Daoy (cell line): ENCODE measurements around the gene PCDHB9. TPM values are rescaled to one million over a fixed set of nuclear protein-coding genes. Genes with fewer than 3 reads are reported as not detected.
"Not testable (repeated sequence)": the region's sequence is repeated elsewhere in the genome, so short reads cannot be mapped to it uniquely, and the experiment has no call there.

Source experiments
- DNase-seq: peaks from one replicate; pipeline ENCODE4 v3.0.0-alpha.2; 2015; ENCODE audit warnings: low read depth
- total RNA-seq: library from RNA; depleted of rRNA; stranded (reverse); fragments of >200 nt; shearing (Covaris generic); gene quantifications from 2 replicates; pipeline ENCODE4 v1.2.3, GENCODE V29; 2014

The PCDHB9 gene
- total RNA-seq, 1 experiment from 2014 or later = 0.40 TPM

GRCh38 chr5:141188682-141189081 is 1.7 kb downstream of the PCDHB9 start:
- not testable (repeated sequence) for DNase-seq

GRCh38 chr5:141189131-141189530 is 2.2 kb downstream of the PCDHB9 start:
- DNase-seq = not testable (repeated sequence)

- DNase-seq = peak; percentile 65
These were observed 5.3 kb downstream of the PCDHB9 start, which contains the start of gene PCDHB10 for GRCh38 chr5:141192110-141192725. PCDHB10 (plus strand) TSS chr5:141192353; CDS start chr5:141192553, 200 bp downstream.

GRCh38 chr5:141194332-141194731 is 7.4 kb downstream of the PCDHB9 start:
- DNase-seq = not testable (repeated sequence)

- no peak for DNase-seq
These were observed 9.4 kb downstream of the PCDHB9 start for GRCh38 chr5:141196363-141196762.

GRCh38 chr5:141199359-141200235 is 12.6 kb downstream of the PCDHB9 start, which contains the start of gene PCDHB11:
PCDHB11 (plus strand) TSS chr5:141199627; CDS start chr5:141199775, 148 bp downstream.
- DNase-seq = peak; percentile 45

GRCh38 chr5:141201126-141201525 is 14.2 kb downstream of the PCDHB9 start:
- DNase-seq = not testable (repeated sequence)

GRCh38 chr5:141201646-141202045 is 14.7 kb downstream of the PCDHB9 start:
- not testable (repeated sequence) for DNase-seq

- peak; percentile 56 for DNase-seq
These were observed 21.5 kb downstream of the PCDHB9 start, which contains the start of gene PCDHB12 for GRCh38 chr5:141208478-141208877. PCDHB12 (plus strand) TSS chr5:141208719; CDS start chr5:141208908, 189 bp downstream.

GRCh38 chr5:141210281-141210680 is 23.3 kb downstream of the PCDHB9 start:
- DNase-seq = not testable (repeated sequence)

GRCh38 chr5:141210849-141211248 is 23.9 kb downstream of the PCDHB9 start:
- DNase-seq = not testable (repeated sequence)

- peak; percentile 72 for DNase-seq
These were observed 26.8 kb downstream of the PCDHB9 start, which contains the start of gene PCDHB13 for GRCh38 chr5:141213656-141214339. PCDHB13 (plus strand) TSS chr5:141213919; CDS start chr5:141214124, 205 bp downstream.

GRCh38 chr5:141214583-141214982 is 27.6 kb downstream of the PCDHB9 start:
- not testable (repeated sequence) for DNase-seq

- DNase-seq = not testable (repeated sequence)
These were observed 28.5 kb downstream of the PCDHB9 start for GRCh38 chr5:141215504-141215903.

- DNase-seq = not testable (repeated sequence)
These were observed 29.1 kb downstream of the PCDHB9 start for GRCh38 chr5:141216035-141216434.

GRCh38 chr5:141223112-141223783 is 36.3 kb downstream of the PCDHB9 start, which contains the start of gene PCDHB14:
PCDHB14 (plus strand) TSS chr5:141223343; CDS start chr5:141223506, 163 bp downstream.
- DNase-seq = peak; percentile 44

GRCh38 chr5:141224844-141225243 is 37.9 kb downstream of the PCDHB9 start:
- not testable (repeated sequence) for DNase-seq

- DNase-seq = not testable (repeated sequence)
These were observed 38.5 kb downstream of the PCDHB9 start for GRCh38 chr5:141225421-141225820.

GRCh38 chr5:141234109-141234667 is 47.2 kb downstream of the PCDHB9 start:
- peak; percentile 39 for DNase-seq

- not testable (repeated sequence) for DNase-seq
These were observed 49.0 kb downstream of the PCDHB9 start for GRCh38 chr5:141235922-141236321.
